HL-60 (cell line): ENCODE results near the gene EGFL7.

Experiments used
- POLR2AphosphoS5 ChIP-seq: IDR thresholded peaks from 2 replicates; pipeline ENCODE4 v1.6.1; 2012; ENCODE audit warnings: low read depth
- TF ChIP-seq, protein P1 (sequence below): IDR thresholded peaks from one replicate; pipeline ENCODE4 v1.5.1; 2011; ENCODE audit warnings: low read length, control low read depth, inconsistent platforms; ENCODE audit not compliant: insufficient read depth

- no peak for TF ChIP-seq POLR2AphosphoS5
- TF ChIP-seq, protein P1, sequence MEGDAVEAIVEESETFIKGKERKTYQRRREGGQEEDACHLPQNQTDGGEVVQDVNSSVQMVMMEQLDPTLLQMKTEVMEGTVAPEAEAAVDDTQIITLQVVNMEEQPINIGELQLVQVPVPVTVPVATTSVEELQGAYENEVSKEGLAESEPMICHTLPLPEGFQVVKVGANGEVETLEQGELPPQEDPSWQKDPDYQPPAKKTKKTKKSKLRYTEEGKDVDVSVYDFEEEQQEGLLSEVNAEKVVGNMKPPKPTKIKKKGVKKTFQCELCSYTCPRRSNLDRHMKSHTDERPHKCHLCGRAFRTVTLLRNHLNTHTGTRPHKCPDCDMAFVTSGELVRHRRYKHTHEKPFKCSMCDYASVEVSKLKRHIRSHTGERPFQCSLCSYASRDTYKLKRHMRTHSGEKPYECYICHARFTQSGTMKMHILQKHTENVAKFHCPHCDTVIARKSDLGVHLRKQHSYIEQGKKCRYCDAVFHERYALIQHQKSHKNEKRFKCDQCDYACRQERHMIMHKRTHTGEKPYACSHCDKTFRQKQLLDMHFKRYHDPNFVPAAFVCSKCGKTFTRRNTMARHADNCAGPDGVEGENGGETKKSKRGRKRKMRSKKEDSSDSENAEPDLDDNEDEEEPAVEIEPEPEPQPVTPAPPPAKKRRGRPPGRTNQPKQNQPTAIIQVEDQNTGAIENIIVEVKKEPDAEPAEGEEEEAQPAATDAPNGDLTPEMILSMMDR, result peak; percentile 93
Measured at GRCh38 chr9:136644593-136645351, 17.9 kb upstream of the EGFL7 start.
